Medulla oblongata (tissue), 1 donor: ENCODE measurements around the gene DDX46.
"Not testable (repeated sequence)": the region's sequence is repeated elsewhere in the genome, so short reads cannot be mapped to it uniquely, and the experiment has no call there.

Experiments used
- DNase-seq: peaks from one replicate; pipeline ENCODE4 v3.0.0-alpha.2; 2015; ENCODE audit errors: extremely low spot score

Gene DDX46

DNA sequence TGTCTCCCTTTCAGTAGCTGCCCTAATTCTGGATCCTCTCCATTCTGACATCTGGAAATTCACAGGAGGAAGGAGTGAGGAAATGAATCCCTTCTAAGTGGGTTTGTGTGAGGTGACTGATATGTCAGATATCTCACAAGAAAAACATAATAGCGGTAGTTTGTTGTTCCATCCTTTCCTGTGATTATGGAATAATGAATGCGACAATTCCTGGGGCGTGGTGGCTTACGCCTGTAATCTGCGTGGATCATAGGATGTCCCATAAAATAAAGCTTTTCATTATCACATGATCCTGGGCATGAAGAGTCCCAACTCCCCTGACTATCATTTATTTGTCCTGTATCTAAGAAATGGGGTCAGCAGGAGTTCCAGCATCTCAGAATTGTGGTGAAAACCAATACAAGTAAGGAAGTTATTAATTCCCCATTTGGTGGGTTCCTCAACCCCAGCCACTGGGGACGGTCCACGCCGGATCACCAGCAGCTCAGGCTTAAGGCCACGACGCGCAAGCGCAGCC lies 86.8 kb downstream of the DDX46 start:
- no peak for DNase-seq

DNA sequence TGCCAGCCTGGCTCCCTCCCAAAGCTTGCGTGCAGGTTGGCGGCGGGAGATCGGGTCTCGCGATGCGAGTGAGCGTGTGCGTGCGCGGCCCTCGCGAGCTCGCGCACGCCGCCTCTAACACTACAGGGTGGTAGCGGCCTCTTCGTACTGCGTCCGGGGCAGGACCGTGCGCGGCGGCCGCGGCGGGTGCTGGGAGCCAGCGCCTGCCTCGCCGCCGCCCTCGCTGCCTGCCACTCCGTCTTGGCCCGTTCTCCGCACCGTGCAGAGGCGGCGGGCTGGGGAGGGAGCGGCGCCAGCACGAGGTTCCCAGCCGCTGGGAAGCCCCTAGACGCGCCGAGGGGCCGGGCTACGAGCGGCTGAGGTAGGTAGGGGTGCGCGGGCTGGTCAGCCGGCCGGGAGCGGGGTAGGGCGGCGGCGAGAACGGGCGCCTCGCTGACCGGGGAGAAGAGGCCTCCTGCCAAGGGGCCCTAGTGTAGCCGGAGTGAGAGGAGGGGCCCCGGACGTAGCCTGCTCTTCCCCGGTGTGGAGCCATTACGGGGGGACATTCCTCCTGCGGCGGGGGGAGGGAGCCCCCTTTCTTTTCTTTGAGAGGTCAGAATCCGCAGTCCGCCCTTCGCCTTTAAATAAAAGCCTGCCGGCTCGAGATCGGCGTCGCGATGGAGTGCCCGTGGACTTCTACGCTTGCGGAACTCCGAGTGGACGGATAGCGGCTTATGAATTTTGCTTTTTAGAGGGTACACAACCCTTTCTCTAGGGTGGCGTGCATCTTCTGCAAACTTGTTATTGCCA lies 87.5 kb downstream of the DDX46 start, which contains the start of gene C5orf24:
Gene C5orf24, plus strand, starts transcription at position 117 of the 789 bp plus-strand sequence. CDS start 8,933 bp downstream, outside the sequence.
- DNase-seq: peak; percentile 97

DNA sequence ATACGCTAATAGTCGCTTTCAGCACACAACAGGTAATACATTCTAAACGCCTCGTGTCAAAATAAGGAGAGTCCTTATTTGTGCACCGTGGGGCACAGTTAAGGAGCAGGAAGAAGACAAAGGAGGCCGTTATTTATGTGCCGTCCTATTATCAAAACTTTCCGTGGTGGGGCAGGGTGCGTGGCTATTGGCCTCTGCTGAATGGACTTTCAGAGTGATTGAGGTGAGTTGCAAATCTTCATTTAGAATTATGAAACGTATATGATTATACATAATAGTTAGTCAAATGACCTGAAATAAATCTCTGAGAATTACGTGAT lies 88.0 kb downstream of the DDX46 start:
- peak; percentile 50 for DNase-seq

DNA sequence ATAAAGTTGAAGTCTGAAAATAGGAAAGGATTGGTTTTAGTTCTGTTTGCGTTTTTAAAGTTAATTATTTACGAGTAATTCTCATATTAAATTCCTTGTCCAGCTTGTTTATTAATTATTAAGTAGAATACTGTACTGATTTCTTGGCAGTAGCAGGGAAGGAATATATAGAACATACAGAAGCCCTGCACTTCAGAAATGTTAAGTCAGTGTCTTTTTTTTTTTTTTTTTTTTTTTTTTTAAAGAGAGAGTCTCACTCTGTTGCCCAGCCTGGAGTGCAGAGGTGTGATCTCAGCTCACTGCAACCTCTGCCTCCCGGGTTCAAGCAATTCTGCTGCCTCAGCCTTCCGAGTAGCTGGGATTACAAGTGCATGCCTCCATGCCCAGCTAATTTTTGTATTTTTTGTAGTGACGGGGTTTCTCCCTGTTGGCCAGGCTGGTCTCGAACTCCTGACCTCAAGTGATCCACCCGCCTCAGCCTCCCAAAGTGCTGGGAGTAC lies 90.9 kb downstream of the DDX46 start:
- DNase-seq: not testable (repeated sequence)

DNA sequence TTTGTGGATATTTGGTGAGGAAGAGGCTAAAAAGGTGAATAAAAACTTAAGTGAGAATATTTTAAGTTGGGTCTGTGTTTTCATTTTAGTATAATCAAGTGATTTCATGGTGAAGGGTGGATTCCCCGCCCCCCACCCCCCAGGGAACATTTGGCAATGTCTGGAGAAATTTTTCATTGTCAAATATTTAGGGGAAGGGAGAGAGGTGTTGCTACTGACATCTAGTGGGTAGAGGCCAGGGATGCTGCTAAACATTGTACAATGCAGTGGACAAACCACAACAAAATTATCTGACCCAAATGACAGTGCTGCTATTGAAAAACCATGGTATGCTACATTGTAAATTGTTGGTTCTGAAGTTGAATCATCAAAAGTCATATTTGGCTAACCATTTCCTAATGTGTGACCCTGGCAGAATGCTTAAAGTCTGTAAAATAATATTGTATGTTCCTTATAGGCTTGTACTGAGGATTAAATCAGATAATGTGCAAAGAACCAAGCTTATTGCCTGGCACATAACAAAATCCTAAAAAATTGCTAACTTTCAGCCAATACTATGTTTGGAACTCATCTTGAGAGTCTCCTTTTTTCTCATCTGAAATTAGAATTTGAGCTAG lies 92.8 kb downstream of the DDX46 start:
- no peak for DNase-seq

DNA sequence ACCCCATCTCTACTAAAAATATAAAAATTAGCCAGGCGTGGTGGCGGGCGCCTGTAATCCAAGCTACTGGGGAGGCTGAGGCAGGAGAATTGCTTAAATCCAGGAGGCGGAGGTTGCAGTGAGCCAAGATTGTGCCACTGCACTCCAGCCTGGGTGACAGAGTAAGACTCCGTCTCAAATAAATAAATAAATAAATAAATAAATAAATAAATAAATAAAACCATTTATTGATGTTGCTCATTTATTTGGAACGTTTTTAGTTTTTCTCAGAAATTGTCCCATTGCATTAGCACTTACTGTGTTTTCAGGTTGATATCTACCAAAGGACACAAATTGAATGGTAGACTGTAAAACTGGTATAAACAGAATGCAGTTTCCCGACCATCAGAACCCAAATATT lies 97.9 kb downstream of the DDX46 start:
- DNase-seq: not testable (repeated sequence)

DNA sequence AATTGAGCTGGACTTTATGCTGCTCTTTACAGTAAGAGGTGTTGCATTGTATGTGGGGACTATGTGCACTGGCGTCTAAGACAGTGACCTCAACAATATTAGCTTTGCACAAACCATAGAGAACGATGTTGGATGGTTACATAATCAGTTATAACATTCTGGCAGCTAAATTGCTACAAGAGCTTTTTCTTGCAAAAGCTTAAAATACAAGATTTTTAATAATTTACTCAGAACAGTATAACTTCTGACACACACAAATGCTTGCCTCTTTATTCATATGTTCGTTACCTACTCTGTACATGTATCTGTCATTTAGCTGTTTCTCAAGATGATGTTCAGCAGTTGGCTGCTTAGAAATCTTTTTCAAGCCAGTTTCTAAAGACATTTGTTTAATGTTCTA lies 98.8 kb downstream of the DDX46 start:
- DNase-seq: no peak

DNA sequence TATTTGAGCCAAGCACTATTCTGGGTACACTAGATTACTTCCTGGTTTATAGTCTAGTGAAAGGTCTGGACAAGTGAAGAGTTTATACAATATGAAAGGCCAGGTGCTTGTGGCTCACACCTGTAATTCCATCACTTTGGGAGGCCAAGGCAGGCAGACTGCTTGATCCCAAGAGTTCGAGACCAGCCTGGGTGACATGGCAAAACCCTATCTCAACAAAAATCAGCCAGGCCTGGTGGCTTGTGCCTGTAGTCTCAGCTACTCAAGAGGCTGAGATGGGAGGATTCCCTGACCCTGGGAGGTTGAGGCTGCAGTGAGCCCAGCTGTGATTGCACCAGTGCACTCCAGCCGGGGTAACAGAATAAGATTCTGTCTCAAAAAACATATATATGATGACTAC lies 106.1 kb downstream of the DDX46 start:
- no peak for DNase-seq

DNA sequence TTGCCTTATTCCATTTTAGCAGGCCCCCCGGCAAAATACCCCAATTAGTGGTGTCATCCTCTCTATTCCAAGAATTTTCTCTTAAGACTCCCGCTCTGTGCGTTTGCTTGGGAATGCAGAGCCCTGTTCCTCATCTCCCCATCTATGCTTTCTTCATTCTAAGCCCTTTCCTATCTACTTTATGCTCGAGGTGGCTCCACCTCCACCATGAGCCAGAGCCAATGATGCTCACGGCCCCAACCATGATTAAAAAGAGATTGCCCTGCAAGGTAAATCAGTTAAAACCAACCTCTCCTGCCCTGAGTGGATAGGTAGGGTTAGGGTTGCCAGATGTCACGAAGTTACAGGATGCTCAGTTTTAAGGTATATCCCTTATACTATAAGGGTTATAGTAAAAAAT lies 114.9 kb downstream of the DDX46 start:
- no peak for DNase-seq

DNA sequence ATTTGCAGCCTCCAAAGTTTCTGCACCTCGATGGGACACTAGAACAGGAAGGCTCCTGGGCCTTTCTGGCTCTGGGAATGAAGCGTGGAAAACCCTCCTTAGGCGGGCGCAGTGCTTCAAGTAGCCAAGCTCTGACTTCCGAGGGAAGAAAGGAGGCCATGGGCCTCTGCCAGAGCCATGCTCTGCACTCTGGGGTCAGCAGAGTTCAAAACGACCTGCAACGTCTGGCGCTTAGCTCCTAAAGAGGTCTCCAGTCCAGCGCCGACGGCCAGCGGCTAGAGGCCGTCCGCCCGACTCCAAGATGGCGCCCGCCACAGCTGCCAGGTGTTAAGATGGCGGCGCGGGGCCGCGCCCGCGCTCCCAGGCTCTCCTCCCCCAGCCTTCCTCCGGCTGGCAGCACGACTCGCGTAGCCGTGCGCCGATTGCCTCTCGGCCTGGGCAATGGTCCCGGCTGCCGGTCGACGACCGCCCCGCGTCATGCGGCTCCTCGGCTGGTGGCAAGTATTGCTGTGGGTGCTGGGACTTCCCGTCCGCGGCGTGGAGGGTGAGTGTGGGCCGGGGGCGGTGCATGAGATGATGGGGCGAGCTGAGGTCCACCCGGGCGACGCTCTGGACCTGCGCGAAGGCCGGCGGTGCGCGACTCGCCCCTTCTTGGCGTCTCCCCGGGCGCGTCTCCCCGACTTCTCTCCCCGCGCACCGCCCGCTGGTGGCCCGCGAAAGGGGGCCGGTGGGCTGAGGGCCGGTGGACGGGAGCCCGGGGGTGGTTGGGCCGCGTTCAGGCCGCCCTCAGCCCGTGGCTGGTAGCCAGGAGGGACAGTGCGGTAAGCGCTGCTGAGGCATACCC lies 115.6 kb downstream of the DDX46 start, which contains the start of gene TXNDC15:
Gene TXNDC15, plus strand, starts transcription at position 385 of the 844 bp plus-strand sequence. Its CDS starts 57 bp downstream, at position 442.
- peak; percentile 88 for DNase-seq

DNA sequence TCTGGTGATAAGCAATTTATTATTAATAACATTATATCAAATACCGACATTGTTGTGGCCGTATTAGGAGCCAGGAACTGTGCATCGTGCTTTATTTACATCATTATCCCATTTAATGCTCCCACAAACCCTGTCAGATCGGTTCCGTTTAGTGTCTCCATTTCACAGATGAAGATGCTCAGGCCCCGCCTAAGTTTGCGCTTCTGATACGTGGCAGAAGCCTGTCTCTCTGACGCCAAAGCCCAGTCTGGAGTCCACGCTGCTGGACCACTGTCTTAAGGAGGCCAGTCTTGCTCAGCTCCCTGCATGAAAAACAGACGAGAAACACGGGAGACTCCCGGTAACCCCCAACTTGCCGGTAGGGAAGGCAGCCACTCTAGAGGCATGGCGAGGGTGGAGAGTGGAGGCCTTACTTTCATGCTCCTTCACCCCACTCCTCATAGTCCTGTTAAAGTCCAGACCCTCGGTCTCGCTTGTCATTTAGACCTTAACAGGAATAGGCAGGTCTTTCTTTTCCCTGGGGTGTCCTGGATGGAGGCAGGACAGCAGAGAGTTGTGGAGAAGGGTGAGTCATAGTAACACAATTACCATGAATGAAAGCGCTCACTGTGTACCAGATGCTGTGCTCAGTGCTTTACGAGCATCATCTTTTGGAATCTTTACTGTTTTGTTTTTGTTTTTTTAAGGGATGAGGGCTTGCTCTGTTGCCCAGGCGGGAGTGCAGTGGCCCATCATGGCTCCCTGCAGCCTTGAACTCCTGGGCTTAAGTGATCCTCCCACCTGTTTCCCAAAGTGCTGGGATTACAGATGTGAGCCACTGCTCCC lies 116.5 kb downstream of the DDX46 start:
- peak; percentile 83 for DNase-seq

DNA sequence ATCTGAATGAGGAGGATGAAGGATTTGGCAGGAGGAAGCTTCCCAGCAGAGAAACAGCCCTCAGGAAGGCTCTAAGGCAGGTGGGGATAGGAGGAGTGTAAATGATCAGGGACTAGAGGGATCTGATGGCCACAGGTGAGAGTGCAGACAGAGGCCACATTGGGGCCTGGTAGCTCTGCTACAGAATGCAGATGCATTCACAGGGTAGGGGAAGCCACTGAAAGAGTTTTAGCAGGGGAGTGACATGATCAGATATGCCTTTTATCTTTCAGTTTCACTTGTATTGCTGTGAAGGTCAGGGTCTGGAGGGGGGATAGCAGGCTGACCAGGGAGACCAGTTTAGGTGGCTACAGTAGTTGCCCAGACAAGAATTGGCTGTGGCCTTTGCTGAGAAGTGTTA lies 118.6 kb downstream of the DDX46 start:
- DNase-seq: no peak

DNA sequence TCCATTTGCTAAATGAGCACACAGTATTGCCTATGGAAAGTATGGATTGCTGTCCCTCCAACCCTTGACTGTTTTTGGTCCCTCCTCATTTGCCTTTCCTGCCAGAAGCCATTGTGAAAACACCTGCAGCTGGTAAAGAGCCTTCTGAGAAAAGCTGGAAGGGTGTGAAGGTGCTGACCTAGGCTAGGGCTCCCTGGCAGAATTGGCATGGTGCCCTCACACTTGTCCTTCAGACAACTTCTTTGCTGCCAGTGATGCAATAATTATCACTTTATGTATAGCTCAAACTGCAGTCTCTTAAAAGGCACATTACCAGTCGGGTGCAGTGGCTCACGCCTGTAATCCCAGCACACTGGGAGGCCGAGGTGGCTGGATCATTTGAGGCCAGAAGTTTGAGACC lies 119.8 kb downstream of the DDX46 start:
- DNase-seq: no peak

DNA sequence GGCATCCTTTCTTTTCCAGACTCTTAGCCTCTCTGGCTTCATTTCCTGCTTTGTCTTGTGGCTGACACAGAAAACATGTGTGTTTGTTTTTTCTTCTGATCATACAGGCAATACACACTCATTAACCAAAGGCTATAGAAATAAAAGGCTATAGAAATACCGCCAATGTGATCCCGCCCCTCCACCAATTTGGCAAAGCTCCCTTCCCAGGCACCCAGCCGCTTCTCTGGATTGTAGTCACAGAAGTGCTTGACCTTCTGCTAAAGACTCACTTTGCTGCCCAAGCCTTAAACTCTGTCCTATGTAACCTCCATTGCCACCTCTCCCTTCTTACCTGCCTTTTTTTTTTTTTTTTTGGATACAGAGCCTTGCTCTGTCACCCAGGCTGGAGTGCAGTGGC lies 120.9 kb downstream of the DDX46 start:
- DNase-seq: no peak
